ENCODE results near the gene SERPINE3.

SERPINE3 gene

GRCh38 chr13:51370811-51371210, 31.3 kb downstream of the SERPINE3 start:
- Histone ChIP-seq H3K4me3 (ENCODE audit: low read depth in 1 of 2, low read length in 1 of 2) (no peak overlapping the region), H3K9me3 (no peaks in the 10 kb centered on the region), H3K4me1 (ENCODE audit: control insufficient read depth in 1 of 2, insufficient read depth in 1 of 2, low read depth in 1 of 2, low read length in 1 of 2) (peaks cover 24% of the 10 kb centered on the region in 2 experiments), H3K36me3 (peaks cover 72% of the 10 kb centered on the region), H3K27ac (no peak overlapping the region), H3K27me3 (no peaks in the 10 kb centered on the region)
- TF ChIP-seq, protein P1, sequence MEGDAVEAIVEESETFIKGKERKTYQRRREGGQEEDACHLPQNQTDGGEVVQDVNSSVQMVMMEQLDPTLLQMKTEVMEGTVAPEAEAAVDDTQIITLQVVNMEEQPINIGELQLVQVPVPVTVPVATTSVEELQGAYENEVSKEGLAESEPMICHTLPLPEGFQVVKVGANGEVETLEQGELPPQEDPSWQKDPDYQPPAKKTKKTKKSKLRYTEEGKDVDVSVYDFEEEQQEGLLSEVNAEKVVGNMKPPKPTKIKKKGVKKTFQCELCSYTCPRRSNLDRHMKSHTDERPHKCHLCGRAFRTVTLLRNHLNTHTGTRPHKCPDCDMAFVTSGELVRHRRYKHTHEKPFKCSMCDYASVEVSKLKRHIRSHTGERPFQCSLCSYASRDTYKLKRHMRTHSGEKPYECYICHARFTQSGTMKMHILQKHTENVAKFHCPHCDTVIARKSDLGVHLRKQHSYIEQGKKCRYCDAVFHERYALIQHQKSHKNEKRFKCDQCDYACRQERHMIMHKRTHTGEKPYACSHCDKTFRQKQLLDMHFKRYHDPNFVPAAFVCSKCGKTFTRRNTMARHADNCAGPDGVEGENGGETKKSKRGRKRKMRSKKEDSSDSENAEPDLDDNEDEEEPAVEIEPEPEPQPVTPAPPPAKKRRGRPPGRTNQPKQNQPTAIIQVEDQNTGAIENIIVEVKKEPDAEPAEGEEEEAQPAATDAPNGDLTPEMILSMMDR (IDR thresholded peaks at IDR 0.05), result no peak

- TF ChIP-seq, protein P1 (IDR thresholded peaks at IDR 0.05), result no peak
- H3K27ac ChIP-seq, result peak overlapping the region; percentile 51
- peaks cover 24% of the 10 kb centered on the region in 2 experiments for H3K4me1 ChIP-seq (ENCODE audit: control insufficient read depth in 1 of 2, insufficient read depth in 1 of 2, low read depth in 1 of 2, low read length in 1 of 2)
- H3K27me3 ChIP-seq, result no peaks in the 10 kb centered on the region
- H3K4me3 ChIP-seq (ENCODE audit: low read depth in 1 of 2, low read length in 1 of 2), result no peak overlapping the region
- peaks cover 75% of the 10 kb centered on the region for H3K36me3 ChIP-seq
- H3K9me3 ChIP-seq, result no peaks in the 10 kb centered on the region
Observed at GRCh38 chr13:51371768-51372399, 32.4 kb downstream of the SERPINE3 start.

DNA sequence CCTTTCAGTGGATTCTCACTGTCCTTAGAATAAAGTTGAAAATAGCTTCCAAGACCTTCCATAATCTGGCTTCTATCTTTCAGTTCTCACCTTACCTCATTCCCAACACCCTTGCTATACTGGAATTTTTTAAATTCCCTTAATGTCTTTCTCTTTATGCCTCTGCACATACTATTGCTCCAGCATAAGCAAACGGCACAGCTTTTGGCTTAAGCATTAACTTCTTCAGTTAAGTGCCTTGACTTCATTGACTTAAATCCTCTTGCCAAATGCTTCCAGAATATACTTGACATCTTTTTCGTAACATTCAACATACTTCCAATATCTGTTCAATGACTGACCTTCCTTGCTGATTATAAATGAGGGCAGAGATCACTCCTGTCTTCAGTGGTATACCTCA, 34.0 kb downstream of the SERPINE3 start:
- Histone ChIP-seq H3K27me3 (no peaks in the 10 kb centered on the region), H3K27ac (no peak overlapping the region), H3K4me1 (ENCODE audit: control insufficient read depth in 1 of 2, insufficient read depth in 1 of 2, low read depth in 1 of 2, low read length in 1 of 2) (peaks cover 24% of the 10 kb centered on the region in 2 experiments), H3K4me3 (ENCODE audit: low read depth in 1 of 2, low read length in 1 of 2) (no peak overlapping the region), H3K36me3 (peaks cover 71% of the 10 kb centered on the region), H3K9me3 (no peaks in the 10 kb centered on the region)
- TF ChIP-seq, protein P1 (IDR thresholded peaks at IDR 0.05), result no peak

DNA sequence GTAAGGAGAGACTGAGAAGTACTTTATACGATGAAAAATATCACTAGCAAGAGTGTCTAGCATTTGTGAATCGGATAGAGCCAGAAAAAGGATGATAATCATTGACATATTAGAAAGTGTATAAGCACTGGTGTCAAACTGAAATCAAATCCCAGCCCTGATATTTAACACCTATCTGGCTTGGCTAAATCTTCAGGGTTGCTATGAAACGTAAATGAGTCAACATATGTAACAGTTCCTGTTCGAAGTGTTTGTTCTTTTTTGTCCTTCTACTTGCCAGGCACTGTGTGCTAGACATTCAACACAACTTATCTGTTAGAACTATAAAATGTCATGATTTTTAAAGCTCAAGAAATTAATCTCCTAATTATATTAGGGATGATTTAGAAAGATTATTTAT, 40.8 kb downstream of the SERPINE3 start:
- TF ChIP-seq, protein P1 (IDR thresholded peaks at IDR 0.05), result no peak
- no peaks in the 10 kb centered on the region for H3K9me3 ChIP-seq
- no peaks in the 10 kb centered on the region for H3K27me3 ChIP-seq
- no peaks in the 10 kb centered on the region for H3K4me1 ChIP-seq (ENCODE audit: control insufficient read depth in 1 of 2, insufficient read depth in 1 of 2, low read depth in 1 of 2, low read length in 1 of 2)
- no peak overlapping the region for H3K4me3 ChIP-seq (ENCODE audit: low read depth in 1 of 2, low read length in 1 of 2)
- no peak overlapping the region for H3K27ac ChIP-seq
- peaks cover 84% of the 10 kb centered on the region for H3K36me3 ChIP-seq

DNA sequence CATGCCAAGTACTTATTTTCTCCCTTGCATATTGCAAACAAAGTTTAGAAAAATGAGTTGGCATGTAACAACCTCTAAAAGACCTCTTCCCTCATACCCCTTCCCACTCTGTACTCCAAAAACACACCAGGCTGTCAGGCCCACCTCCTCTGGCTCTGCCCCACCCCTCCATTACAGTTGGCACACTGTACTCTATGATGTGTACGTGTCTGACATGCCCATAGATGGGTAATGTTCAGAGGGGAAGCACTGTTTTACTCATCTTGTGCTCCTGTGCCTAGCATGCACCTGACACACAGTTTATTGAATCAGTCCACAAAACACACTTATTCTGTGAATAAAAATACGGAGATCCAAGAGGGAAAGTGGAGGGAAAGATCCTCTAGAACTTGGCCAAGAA, 45.6 kb downstream of the SERPINE3 start:
- Histone ChIP-seq H3K9me3 (no peaks in the 10 kb centered on the region), H3K4me1 (ENCODE audit: control insufficient read depth in 1 of 2, insufficient read depth in 1 of 2, low read depth in 1 of 2, low read length in 1 of 2) (no peaks in the 10 kb centered on the region), H3K4me3 (ENCODE audit: low read depth in 1 of 2, low read length in 1 of 2) (no peak overlapping the region), H3K36me3 (peaks cover 62% of the 10 kb centered on the region), H3K27me3 (no peaks in the 10 kb centered on the region), H3K27ac (no peak overlapping the region)
- TF ChIP-seq, protein P1 (IDR thresholded peaks at IDR 0.05), result no peak
